ENCODE measurements around the gene ANO3.

ANO3 gene

DNA sequence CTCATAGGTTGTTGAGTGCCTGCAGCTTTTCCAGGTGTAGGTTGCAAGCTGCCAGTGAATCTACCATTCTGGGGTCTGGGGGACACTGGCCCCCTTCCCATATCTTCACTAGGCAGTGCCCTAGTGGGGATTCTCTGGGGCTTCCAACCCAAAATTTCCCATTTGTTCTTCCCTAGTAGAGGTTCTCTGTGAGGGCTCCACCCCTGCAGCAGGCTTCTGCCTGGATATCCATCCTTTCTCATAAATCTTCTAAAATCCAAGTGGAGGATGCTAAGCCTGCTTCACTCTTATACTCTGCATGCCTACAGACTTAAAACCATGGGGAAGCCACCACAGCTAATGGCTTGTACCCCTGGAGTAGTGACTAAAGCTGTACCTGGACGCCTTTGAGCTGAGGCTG, 33.4 kb downstream of the ANO3 start:
- no peak for DNase-seq

DNA sequence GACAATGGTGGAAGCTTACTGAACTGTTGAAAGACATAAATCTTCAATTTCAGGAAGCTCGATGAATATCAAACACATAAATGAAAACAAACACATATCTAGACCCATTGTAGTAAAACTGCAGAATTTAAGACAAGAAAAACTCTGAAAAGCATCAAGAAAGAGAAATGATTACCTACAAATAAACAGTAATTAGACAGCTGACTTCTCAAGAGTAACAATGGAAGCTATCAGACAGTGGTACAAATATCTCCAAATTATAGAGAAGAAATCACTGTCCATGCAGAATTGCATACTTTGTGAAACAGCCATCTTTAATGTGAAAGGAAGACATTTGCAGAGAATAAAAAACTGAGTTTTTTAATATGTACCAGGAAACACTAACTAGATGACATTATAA, 45.7 kb downstream of the ANO3 start:
- DNase-seq, result no peak

DNA sequence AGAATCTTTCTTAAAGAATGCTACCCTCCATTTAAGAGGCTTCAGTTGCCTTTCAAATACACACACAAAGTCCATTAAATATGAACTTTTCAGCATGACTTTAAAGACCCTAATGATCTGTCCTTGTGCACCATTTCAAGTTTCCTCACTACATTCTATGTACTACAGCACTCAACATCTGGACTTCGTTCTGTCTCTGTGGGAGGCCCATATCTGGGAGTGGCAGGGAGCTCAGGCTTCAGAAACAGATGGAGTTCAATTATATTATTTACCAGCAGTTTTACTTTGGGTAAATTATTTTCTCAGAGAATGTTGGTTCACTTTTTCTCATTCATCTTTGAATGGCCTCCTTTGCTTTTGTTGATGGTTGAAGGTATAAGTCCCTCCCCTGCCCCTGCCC, 67.4 kb downstream of the ANO3 start:
- no peak for DNase-seq

DNA sequence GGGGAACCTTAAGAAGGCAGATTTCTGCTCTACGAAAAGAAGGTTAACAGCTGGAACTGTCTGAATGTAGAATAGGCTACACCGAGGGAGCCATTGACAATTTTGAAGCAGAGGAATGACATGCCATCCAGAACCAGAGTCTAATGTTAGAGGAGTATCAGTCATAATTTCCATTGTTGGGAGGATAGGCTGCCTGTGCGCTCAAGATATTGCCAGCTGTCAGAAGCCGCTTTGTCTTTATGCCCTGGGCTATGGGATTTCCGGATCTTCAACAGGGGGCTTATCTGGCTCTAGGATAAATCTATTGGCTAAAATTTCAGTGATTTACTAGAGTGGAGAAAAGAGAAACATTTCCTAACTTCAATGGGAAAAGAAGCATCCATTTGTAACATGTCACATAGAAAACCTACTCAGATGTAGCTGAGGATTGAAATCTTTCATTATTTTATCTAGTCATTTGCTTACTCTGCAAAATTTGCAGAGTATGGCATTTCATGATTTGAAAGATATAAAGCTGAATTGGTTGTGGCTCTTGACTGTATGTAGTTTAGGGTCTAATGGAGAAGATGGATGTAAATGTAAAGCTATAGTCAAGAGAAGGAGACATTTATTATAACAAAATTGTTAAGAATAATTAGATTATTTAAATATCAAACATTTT, 78.9 kb downstream of the ANO3 start:
- no peak for DNase-seq

DNA sequence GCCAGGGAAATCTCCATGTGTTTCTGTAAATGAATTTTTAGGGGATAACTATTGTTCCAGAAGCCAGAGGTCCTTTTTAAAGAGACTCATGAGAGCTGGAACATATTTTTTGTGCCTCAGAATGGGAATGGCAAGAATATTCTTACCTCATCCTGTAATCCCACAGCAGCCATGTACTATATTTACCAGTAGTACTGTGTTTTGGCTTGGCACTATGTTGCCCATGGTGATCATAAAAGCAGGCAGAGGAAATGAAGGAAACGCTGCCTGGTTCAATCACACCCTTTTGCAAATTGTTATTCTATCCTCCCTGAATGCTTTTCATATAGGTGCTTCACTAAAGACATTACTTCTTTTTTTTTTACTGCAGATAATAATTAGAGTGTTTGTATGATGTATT, 81.0 kb downstream of the ANO3 start:
- no peak for DNase-seq

DNA sequence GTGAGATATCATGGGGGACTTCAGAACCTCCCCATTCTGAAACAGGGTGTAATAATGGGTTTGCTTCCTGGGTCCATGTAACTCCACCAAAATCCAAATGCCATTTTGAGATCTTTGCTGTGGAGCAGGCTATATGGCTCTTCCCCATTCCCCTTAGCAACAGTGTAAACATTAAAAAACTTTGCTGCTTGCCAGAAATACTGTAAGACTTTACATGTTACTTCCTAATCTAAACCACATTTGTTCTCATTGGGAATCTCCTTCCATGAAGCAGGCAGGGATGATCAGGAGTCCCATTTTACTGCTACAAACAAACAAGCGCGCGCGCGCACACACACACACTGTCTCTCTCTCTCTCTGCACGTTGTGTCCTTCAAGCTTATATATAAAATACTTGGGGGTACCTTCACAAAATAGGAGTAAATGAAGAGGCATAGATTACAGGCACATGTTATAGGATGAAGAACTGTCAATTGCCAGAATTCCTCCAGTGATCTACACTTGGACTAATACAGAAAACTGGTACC, 86.5 kb downstream of the ANO3 start:
- DNase-seq, result no peak

DNA sequence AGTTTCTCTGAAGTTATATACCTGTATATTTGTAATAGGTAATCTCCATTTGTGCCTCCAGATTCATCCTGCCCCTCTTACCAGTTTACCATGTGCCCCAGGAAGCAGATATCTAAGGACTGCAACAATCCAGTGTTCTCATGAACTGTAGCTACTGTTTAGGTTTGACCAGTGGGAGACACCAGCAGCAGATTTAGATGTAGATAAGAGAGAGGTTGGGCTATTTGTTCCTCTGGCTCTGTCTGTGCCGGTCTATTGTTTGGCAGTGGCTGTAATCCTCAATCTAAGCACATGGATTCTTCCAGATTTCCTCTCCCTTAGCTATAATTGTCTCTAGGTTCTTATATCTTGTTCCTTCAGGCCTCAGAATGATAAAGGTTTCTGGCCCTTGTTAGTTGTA, 88.4 kb downstream of the ANO3 start:
- DNase-seq, result no peak

DNA sequence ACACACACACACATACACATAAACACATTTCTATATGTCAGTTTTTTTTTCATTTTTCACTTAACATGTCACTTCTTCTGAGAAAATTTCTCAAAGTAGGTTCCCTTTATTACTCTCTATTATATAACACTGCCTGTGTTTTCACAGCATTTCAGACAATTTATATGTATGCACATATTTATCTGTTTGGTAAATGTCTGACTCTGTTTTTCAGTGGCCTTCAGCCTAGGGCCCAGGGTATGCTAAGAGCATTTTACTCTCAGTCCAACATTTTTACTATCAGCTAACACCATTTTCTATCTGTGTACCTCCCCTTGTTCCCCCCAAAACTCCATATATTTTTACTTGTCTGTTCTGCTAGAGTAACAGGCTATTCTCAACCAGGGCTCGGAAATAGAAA, 92.3 kb downstream of the ANO3 start:
- no peak for DNase-seq

DNA sequence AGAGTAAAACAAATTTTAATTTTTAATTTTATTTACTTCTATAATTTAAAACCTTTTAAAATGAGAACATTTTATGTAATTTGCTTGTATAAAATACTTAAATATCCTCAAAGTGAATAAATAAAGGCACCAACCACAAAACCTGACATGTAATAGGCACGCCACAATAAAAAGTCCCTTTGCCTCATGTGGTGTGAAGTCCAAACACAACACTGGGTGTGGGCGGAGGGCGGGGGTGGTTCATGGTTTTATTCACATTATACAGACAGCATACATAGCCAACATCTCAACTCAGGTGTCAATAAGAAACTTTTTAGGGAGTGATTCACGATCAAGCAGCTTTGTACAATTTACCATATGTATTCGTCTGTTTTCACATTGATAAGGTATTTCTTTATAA, 107.9 kb downstream of the ANO3 start:
- no peak for DNase-seq

DNA sequence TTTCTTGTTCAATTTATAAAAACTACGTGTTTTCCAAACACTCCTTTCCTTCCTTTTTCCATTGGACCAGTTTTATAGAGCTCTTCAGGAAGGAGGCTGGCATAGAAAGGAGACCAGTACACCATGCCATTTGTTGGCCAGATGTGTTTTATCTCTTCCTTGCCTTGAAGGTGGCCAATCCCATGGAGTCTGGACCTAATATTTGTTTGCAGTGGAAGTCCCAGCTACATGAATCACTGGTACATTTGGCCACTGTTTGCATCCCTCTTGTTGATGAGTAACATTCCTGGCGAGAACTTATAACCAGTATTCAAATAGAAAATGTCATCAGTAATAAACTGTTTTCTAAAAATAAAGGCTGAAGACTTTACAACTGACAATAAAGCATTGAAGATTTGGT, 110.2 kb downstream of the ANO3 start:
- DNase-seq, result no peak

DNA sequence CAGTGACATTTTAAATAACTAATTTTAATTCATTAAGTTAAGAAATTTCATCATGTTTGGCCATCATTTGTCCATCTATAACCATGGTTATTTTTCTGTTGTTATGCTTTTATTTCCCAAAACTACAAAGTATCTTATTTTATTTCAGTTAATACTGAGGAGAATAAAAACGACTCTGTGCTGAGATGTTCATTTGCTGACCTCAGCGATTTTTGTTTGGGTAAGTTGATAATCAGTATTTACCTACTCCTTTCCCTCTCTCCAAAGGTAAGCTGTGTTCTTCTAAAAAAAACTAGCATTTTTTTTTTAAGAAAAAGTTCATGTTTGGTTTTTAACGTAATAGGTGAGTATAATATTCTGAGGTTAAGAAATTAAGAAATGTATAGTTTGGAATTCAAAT, 111.7 kb downstream of the ANO3 start:
- no peak for DNase-seq

DNA sequence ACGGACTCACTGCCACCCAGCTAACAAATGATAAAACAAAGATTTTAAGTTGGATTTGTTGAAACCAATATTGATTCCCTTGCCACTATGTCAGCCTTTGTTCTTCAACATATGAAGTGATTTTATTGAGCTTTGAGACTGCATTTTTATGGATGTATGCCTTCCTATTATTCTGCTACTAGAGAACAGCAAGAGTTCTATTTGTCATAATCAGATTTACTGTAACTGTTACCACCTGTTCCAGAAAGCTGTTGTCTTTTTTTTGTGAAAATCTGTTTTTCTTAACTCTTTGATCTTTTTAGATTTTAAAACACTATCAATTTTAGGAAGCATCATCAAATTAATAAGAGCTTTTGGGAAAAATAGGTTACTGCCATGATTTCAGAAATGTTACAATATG, 125.7 kb downstream of the ANO3 start:
- no peak for DNase-seq

DNA sequence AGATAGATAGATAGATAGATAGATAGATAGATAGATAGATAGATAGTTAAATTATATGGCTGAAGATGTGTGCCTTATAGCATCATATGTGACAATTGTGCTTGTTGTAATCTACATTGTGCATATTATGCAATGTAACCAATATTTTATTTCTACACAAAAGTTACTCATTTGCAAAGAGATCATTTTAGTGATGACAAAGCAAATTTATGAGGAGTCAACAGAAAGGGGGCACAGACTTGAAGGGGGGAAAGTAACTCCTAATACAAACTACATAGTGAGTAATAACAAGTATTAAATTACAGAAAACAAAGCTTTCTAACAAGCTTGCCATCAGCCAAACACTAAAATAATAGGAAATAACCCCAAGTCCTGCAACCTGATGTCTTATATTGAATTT, 133.3 kb downstream of the ANO3 start:
- DNase-seq, result no peak

DNA sequence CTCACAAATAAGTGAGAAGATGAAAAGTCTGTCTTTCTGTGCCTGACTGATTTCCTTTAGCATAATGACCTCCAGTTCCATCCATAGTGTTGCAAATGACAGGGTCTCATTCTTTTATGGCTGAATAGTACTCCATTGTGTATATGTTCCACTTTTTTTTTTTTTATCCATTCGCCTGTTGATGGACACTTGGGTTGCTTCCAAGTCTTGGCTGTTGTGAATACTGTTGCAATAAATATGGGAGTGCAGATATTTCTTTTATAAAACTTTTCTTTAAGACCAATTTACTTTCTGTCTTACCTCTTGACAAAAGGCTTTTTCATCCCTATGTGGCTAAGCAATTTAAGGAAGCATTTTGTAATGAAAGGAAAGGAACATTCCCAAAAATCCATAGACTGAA, 135.6 kb downstream of the ANO3 start:
- no peak for DNase-seq

DNA sequence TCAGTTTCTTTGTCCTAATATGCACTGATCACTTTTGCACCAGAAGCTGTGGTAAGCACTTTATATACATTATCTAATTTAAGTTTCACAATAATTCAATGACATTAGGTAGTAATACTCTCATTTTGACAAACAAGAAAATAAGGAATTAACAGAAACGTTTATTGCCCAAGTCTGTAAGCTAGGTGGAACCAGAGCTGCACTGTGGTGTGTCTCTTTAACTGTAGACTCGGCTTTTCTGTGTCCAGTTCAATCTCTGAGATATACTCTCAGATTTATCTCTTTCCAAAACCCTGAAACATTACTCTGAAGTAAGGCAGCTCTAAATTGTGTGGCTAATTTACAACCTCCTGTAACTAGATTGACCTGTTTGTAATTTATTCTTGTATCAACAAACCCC, 139.1 kb downstream of the ANO3 start:
- no peak for DNase-seq

DNA sequence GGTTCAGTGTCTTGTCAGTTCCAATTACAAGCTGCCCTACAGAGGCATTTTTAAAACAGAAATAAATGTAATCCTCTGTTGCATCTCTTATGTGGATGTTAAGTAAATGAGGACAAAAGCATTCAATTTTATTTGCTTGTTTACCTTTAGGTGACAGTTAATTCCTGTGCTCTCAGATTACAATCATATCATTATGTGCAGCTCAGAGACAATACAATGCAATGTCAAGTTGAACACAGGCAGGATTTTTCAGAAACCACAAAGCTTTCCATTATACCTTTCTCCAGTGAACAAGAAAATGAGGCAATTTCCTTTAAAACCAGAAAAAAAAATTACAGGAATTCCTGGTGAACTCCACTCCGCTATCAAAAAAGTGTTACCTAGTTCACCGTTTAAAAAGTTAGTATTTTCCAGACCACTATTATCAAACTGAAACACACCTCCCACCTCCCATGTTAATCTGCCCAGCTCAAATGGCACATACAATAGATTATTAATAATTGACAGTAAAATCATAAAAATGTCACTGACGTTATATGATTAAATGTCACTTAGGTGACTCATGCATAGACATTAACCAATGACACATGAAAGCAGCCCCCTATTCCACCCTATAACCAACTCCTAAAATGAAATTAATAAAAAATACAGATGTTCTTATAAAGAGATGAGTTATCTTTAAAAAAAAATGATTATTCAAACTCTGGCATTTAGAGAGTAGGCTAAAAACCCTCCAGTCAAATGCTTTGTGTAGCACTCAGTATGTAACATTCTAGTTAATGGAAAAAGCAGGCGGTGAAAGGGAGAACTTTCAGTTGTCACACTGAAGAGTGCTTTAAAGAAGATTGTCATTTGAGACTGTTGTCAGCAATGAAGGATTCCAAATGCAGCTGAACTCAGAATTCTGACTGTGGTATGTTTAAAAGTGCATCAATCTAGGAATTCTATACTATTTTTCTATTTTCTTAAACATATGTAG, 141.6 kb downstream of the ANO3 start:
- no peak for DNase-seq

DNA sequence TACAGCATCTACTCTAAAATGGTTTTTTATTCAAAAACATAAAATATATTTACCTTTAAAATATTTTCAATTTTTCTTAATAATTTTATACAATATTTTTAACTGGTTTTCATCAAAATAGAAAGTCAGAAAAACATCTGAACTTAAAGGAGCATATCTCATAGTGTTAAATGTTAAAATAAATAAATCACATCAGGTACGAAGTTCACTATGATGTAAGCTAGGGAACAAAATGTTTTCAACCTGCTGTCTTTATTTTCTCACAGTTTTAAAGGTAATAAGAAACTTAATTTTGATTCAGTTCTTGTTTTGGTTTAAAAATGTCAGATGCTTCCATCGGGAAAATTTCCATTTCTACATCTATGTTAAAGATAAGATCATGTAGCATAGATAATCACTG, 142.5 kb downstream of the ANO3 start:
- no peak for DNase-seq

DNA sequence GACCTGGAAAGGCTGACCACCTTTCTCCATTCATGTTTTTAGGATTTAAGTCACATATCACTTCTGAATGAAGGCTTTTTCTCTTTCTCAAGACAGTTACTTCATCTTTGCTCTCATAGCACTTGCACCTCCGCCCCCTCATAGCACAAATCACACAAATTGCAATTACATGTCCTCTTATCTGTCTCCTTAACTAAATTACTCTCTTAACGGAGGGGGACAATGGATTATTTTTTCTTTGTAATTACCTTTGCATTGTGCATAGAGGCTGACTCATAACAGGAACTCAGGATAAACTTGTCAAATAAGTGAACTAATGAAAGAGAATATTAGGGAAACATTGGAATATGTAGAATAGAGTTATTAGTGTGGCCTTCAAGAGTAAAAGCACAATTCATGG, 145.5 kb downstream of the ANO3 start:
- no peak for DNase-seq

DNA sequence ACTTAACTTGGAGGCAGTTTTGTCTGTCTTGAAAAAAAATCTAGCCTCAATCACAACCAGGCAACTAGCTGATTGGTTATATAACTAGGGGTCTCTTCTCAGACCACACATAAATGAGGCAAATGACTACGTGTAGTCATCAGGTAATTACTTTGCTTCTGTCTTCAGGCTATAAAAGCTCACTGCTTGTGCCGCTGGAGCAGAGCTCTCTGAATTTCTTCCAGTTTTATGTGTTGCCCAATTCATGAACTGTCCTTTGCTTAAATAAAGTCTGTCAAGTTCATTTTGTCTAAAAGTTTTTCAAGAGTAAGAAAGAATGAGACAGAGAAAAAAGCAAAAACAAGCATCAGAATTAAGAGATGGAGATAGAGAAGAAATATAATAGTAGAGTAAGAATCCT, 146.8 kb downstream of the ANO3 start:
- no peak for DNase-seq

DNA sequence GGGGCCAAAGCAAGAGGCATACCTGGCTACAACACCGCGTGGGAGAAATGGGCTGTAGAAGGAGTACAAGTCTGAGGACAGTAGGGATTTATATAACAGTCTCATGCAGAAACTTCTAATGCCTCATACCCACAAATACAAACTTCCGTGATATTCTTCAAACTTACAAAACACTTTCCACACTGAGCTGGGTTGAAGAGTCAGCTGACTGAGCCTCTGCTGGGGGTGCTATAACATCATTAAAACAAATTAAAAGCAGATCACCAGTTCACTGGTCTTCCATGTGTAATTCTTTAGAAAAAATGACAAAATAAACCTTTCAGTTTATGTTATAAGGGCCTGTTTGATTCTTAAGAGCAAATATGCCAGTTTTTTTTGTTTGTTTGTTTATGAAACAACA, 148.1 kb downstream of the ANO3 start:
- no peak for DNase-seq

DNA sequence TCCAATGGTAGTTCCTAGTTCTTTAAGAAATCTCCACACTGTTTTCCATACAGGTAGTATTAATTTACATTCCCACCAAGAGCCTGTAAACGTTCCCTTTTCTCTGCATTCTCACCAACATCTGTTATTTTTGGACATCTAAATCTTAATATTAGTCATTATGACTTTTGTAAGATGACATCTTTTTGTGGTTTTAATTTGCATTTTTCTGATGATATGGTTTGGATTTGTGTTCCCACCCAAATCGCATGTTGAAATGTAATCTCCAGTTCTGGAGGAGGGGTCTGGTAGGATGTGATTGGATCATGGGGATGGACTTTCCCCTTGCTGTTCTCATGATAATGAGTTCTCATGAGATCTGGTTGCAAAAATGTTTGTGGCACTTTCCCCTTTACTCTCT, 151.2 kb downstream of the ANO3 start:
- no peak for DNase-seq

DNA sequence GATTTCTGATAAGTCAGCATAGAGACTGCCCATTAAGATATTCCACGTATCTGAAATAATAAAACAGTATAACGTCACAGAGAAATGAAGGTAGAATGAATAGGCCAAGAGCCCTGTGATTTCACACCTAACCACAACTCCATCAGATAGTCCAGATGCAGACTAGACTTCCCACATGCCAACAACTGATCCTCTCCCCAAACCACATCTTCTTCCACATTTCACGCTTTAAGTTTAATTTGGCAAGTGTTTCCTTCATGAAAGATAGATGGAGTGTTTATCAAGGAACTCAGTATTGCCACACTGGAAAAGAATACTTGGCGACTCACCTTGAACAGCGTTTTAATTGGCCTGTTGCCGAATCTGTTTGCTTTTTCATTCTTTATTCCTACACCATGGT, 158.6 kb downstream of the ANO3 start:
- DNase-seq, result no peak

DNA sequence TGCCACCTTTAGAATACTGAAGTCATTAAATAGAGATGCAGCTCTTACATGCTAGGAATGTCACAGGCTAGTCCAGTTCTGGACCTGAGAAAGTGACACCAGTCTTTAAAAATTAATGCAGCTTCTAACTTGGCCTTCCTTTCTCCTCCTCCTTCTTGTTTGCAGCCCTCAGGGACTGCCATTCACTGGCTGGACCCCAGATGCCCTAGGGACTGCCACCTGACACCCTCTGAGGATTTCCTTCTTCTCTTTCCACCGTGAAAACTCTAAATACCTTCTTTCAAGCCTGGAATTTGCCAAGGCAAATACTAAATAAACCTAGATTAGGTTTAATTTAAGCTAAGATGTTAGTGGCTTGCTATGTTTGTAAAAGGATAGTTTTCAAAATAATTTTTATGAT, 161.7 kb downstream of the ANO3 start:
- DNase-seq, result no peak

DNA sequence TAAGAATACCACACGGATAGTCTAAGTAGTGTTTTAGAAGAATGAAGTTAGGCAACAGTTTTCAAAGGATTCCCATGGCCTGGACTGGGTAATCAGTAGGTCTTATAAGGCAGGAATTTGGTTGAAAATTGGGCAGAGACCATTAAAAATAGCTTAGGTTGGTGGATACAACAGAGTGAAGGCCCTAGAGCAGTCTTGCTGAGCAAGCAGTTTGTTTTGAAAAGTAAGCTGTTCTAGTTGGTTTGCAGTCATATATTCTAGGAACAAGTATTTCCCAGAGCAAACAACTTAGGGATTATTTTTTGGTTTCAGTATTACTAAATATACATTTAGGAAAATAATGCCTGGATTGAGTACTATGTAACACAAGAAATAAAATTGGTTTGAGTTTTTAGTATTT, 175.3 kb downstream of the ANO3 start:
- DNase-seq, result no peak
